ENCODE data around the gene SIM1.

Gene SIM1, protein sequence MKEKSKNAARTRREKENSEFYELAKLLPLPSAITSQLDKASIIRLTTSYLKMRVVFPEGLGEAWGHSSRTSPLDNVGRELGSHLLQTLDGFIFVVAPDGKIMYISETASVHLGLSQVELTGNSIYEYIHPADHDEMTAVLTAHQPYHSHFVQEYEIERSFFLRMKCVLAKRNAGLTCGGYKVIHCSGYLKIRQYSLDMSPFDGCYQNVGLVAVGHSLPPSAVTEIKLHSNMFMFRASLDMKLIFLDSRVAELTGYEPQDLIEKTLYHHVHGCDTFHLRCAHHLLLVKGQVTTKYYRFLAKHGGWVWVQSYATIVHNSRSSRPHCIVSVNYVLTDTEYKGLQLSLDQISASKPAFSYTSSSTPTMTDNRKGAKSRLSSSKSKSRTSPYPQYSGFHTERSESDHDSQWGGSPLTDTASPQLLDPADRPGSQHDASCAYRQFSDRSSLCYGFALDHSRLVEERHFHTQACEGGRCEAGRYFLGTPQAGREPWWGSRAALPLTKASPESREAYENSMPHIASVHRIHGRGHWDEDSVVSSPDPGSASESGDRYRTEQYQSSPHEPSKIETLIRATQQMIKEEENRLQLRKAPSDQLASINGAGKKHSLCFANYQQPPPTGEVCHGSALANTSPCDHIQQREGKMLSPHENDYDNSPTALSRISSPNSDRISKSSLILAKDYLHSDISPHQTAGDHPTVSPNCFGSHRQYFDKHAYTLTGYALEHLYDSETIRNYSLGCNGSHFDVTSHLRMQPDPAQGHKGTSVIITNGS

DNA sequence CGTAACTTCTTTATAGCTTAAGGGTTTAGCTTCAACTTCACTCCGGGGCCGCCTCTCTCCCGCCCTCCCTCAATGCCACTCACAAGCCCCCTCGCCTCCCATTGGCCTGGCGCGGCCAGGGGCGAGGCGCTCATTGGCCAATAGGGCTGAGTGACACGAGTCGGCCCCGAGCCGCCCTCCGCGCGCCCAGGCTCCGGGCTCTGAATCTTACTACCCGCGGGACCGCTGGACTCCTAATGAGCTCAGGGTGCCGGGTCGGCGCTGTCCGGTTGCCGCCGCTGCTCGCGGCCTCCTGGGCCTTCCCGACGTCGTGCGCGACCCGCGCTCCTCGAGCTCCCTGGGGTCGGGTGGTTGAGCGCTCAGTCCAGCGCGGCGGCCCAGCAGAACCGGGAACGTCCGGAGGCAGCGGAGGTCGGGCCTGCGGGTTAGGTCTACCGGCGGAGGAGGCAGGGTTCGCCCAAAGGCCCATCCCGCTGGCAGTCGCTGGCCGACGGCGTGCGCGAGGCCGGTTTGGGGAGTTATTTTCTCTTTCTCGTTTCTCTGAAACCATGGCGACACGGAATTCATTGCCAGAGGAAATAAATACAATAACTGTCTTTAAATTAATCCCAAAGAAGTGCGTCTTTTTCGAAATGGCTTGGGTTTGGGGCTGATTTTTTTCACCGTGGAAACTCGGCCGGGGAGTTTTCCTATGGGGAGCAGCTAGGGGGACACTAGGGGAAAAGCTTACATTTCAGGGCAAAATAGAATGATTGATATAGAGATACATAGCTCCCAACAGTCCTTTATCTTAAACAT is at the start of gene SIM1:
Gene SIM1, minus strand, starts transcription at position 19 of the 798 bp plus-strand sequence. CDS start 1,453 bp downstream, outside the sequence.
- TF ChIP-seq GATA3 (IDR thresholded peaks at IDR 0.05; ENCODE audit: low read depth, low read length) = no peak
- no peak for TF ChIP-seq GATA2 (IDR thresholded peaks at IDR 0.05; ENCODE audit: low read depth, low read length)

DNA sequence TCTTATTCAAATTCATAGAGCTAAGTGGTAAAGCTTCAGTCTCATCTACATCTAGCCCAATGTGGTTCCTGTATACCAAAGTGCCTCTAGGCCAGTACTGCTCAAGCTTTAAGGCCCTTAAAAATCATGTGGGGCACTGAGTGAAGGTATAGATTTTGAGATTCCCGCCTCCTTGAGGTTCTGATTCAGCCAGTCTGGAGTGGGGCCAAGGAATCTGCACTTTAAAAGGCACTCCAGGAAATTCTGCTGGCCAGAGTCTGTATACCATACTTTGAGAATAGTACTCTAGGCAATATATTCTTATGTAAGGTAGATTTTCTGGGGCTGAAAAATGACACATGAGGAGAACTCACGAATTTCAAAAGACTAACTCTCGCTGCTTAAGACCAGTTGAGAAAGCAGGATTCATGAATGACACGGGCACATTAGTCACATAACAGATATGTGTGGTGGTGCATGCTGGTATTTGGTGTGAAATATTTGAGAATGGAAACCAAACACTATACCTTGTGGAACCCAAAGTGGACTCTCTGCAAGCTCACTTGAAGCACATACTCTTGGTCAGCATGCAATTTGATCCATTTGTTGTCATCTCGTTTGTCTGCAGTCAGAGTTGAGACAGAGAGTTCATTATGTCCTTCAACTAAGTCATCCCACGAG is 47.6 kb upstream of the SIM1 start:
- no peak for TF ChIP-seq GATA2 (IDR thresholded peaks at IDR 0.05; ENCODE audit: low read depth, low read length)
- TF ChIP-seq GATA3 (IDR thresholded peaks at IDR 0.05; ENCODE audit: low read depth, low read length) = no peak

DNA sequence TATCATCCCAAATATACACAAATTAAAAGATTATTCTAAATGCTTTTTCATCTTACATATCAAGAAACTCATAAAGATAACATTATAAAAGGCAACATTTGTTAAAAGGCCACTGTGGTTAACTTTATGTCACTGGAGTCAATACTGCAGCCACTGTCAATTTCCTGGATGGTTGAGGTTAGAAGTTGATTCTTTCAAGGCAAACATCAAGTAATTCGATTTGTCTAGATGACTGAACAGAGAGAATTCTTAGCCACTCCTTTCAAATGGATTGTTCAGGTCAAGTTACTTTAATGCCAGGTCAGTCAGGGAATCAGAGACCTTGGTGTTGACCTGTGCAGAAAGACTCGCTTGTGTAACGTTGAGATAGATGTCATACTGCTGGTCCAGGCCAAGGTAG is 44.4 kb upstream of the SIM1 start:
- TF ChIP-seq GATA2 (IDR thresholded peaks at IDR 0.05; ENCODE audit: low read depth, low read length) (no peak), GATA3 (IDR thresholded peaks at IDR 0.05; ENCODE audit: low read depth, low read length) (no peak)

DNA sequence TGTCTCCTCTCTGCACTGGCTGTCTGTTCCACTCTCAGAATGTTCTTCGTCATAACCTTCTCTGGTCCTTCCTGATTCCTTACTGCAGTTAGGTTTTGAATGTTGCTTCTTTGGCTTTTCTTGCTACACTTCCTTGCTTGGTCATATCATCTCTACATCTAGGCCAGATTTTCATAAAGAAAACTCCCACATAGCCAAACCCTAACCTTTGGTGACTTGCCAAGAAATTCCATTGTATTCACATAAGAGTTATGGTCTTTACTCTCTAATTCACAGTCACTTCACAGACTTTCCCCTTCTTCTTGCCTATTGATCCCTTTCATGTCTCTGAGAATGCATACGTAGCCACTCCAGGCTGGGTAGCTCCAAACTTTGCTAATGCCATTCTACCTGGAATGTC is 41.9 kb upstream of the SIM1 start:
- TF ChIP-seq GATA2 (IDR thresholded peaks at IDR 0.05; ENCODE audit: low read depth, low read length) = no peak
- no peak for TF ChIP-seq GATA3 (IDR thresholded peaks at IDR 0.05; ENCODE audit: low read depth, low read length)

DNA sequence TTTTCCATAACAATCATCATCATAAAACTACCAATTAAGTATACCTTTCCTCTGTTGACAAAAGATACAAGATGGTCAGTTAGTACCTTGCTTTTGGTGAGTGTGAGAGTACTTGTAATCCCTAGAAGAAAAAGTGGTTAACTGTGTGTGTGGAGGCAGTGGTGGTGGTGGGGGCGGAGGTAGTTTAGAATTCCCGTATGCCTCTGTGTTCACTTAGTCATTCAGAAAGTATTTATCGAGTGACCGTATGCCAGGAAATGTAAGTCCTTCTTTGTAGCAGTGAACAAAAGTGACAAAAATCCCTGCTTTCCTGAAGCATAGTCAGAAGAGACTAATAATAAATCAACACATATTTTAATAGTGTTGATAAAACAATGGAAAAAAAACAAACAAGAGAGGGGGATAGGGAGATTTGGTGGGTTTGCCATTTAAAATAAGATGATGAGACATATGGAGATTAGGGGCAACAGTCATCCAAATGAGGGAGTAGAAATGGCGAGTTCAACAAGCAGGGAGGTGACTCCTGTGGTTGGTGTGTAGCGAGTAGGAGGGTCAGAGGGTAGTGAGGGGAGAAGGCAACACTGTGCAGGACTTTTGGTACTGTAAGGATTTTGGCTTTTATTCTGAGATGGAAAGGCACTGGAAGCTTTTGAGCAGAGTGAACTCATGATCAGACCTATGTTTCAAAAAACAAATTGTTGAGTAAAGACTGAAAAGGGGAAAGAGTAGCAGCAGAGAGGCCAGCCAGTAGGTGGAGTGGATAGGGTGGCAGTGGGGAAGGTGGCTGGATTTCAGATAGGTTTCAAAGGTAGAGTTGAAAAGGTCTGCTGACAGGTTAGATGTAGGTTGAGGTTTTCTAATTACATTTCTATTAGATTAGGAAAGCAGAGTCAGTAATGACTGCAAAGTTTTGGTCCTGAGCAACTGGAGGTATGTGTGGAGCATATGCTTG is 40.3 kb upstream of the SIM1 start:
- no peak for TF ChIP-seq GATA3 (IDR thresholded peaks at IDR 0.05; ENCODE audit: low read depth, low read length)
- TF ChIP-seq GATA2 (IDR thresholded peaks at IDR 0.05; ENCODE audit: low read depth, low read length) = no peak

DNA sequence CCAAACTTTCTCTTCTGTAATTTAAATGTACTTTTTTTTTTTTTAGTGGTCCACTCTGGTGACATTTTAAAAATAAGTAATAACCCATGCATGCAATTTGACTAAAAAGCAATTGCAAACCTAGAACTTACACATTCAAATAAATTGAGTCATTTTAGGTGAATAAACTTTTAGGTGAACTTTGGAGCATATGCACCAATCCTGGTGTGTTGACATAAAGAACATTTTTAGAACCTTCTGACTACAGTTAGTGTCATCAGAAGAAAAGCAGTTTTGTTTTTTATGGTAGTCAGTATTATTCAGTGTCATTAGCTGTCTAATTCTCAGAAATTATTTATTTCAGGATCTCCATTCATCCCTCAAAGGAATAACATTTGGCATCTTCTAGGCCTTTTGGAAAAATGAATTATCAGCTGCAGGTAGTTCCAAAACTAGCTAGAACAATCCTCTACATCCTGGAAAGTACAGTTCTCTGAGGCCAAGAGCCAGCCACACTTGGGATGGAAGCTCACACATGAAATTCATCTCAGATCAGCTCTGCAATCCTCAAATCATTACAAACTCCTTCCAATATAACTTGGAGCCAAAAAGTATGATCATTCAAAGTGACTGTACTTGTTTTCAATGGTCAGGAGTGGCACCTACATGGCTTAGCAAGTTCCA is 38.5 kb upstream of the SIM1 start:
- TF ChIP-seq GATA2 (IDR thresholded peaks at IDR 0.05; ENCODE audit: low read depth, low read length) (no peak), GATA3 (IDR thresholded peaks at IDR 0.05; ENCODE audit: low read depth, low read length) (no peak)

DNA sequence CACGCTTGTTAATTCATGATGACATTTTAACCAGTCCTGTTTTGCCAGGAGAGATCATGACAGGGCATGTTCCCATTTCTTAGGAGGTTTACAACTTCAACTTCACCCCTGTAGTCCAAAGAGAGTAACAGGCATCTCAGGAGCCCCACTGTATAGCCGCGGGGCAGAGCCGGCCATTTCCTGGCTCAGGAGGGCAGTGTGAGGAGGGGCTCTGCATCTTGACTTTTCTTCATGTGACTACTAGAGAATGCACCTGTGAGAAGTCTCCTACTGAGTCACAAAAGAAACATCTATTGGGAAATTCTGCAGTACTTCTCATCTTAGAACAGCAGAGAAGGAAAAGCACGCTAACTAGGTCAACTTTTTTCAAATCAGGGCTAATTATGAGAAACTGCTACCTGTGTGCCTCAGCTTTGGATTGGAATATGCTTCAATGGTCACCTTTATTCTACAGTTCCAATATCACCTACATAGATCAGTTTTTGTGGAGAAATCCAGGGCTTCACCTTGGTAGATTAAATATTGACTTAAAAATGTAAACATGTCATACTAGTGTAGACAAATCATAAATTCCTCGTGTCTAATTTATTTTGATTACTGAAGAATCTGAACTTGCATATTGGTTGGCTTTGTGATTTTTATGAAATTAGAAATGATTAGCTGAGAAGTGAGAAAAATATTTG is 28.6 kb upstream of the SIM1 start:
- TF ChIP-seq GATA3 (IDR thresholded peaks at IDR 0.05; ENCODE audit: low read depth, low read length) (no peak), GATA2 (IDR thresholded peaks at IDR 0.05; ENCODE audit: low read depth, low read length) (no peak)

DNA sequence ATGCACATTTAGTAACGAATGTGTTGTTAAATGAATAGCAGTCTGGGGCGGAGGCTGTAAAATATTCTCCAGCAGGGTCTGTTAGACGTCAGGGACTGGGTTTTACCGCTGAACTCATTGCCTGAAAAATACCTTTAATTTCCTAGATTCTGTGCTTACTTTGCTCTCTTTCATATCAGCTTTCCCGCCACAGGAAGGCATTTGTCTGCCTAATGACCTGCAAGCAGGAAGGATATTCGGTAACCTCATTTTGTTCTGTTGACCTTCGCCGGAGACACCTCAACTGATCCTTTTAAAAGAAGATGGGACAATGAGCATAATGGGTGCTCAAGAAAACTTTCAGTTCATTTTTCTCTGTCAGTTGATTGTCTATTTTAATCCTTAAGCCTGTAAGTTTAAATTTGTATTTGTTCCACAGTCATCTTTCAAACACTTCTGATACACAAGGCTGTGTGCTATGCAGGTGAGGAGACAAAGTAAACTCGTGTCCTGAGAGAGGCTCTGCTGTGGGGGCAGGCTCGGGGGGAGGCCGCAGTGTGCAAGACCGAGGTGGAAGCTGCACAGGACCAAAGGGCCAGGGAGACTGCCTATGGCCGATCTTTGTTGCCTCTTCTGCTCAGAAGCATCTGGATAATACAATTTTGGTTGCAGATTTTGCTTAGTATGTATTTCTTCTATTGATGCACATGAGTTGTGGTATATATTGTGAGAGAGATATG is 27.4 kb upstream of the SIM1 start:
- no peak for TF ChIP-seq GATA2 (IDR thresholded peaks at IDR 0.05; ENCODE audit: low read depth, low read length)

DNA sequence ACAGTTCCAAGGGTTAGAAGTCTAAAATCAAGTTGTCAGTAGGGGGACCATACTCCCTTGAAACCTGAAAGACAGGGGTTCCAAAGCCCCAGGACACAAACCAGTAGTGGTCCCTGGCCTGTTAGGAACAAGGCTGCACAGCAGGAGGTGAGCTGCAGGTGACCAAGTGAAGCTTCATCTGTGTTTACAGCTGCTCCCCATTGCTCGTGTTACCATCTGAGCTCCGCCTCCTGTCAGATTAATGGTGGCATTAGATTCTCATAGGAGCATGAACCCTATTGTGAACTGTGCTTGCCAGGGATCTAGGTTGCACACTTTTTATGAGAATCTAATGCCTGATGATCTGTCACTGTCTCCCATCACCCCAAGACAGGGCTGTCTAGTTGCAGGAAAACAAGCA is 25.3 kb upstream of the SIM1 start:
- TF ChIP-seq GATA2 (IDR thresholded peaks at IDR 0.05; ENCODE audit: low read depth, low read length) = no peak
- no peak for TF ChIP-seq GATA3 (IDR thresholded peaks at IDR 0.05; ENCODE audit: low read depth, low read length)

DNA sequence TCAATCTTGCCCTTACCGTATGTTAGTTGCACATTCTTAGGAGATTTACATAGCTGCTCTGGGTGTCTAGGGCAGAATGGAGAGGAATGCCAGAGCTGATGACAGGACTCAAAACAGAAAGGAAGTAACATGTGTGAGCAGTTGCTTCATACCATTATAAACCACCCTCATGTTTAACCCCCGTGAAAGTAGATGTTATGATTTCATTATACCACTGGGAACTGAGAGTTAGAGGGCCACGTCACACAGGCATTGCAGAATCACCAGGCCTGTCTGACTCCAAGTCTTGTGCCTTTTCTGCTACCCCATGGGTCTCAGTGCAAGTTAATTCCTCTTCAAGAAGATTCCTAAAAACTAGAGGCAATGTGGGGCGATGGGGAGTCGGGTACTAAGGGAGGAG is 23.5 kb upstream of the SIM1 start:
- no peak for TF ChIP-seq GATA3 (IDR thresholded peaks at IDR 0.05; ENCODE audit: low read depth, low read length)
- TF ChIP-seq GATA2 (IDR thresholded peaks at IDR 0.05; ENCODE audit: low read depth, low read length) = no peak

DNA sequence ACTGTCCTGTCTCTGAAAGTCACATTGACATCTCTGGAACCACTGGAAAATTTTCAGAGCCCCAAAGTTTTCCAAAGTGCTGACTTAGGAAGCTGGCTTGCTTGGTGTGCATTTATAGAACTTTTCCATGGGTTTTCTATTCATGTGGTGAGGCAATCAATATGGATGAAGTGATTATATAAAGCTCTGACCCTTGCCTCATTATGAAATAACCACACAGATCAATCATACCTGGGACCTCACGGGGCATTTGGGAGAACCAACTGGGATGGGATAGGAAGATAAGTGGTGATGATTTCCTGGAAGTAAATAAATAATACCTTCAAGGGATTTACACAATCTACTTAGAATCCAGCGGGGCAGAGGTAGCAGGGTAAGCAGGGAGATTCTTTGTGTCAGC is 22.9 kb upstream of the SIM1 start:
- TF ChIP-seq GATA3 (IDR thresholded peaks at IDR 0.05; ENCODE audit: low read depth, low read length) = no peak
- TF ChIP-seq GATA2 (IDR thresholded peaks at IDR 0.05; ENCODE audit: low read depth, low read length) = no peak

Measured in SH-SY5Y (cell line).